Astrocyte of the spinal cord (primary cell): ENCODE measurements around the gene OSBPL5.

Experiments
- DNase-seq: peaks from one replicate; pipeline ENCODE4 v3.0.0; 2011; ENCODE audit warnings: low read depth, low spot score
- H3K4me3 ChIP-seq: 2 replicates; pipeline ENCODE4 v1.5.1; 2011; ENCODE audit warnings: low read depth, mild to moderate bottlenecking, low read length, moderate library complexity
- CTCF ChIP-seq: IDR thresholded peaks from 2 replicates; pipeline ENCODE4 v1.5.1; 2012; ENCODE audit warnings: low read depth, mild to moderate bottlenecking, low read length, inconsistent platforms
- in situ Hi-C: cut with HindIII; loops from 2 replicates; pipeline ENCODE4 v1.10.0; 2017; ENCODE audit warnings: low sequenced_read_pairs

The OSBPL5 gene

GRCh38 chr11:3158821-3159220, 6.3 kb downstream of the OSBPL5 start:
- H3K4me3 ChIP-seq, result no peak overlapping the region
- in situ Hi-C loops, result no loop called here
- TF ChIP-seq CTCF, result no peak
- DNase-seq, result no peak

- H3K4me3 ChIP-seq, result no peak overlapping the region
- in situ Hi-C loops, result no loop called here
- no peak for TF ChIP-seq CTCF
- DNase-seq, result no peak
Measured at GRCh38 chr11:3158131-3158591, 6.9 kb downstream of the OSBPL5 start.

- no peak overlapping the region for H3K4me3 ChIP-seq
- TF ChIP-seq CTCF, result no peak
- no peak for DNase-seq
- in situ Hi-C loops, result no loop called here
Measured at GRCh38 chr11:3157381-3158130, 7.6 kb downstream of the OSBPL5 start.

GRCh38 chr11:3156661-3157311, 8.3 kb downstream of the OSBPL5 start:
- TF ChIP-seq CTCF, result no peak
- no peak overlapping the region for H3K4me3 ChIP-seq
- in situ Hi-C loops, result no loop called here
- DNase-seq, result no peak

- TF ChIP-seq CTCF, result no peak
- DNase-seq, result no peak
- in situ Hi-C loops, result no loop called here
- H3K4me3 ChIP-seq, result no peak overlapping the region
Measured at GRCh38 chr11:3156282-3156660, 8.8 kb downstream of the OSBPL5 start.

GRCh38 chr11:3155691-3156258, 9.3 kb downstream of the OSBPL5 start:
- DNase-seq, result peak; percentile 49
- H3K4me3 ChIP-seq, result no peak overlapping the region
- TF ChIP-seq CTCF, result no peak
- in situ Hi-C loops, result no loop called here
